CD8-positive, alpha-beta memory T cell (primary cell): ENCODE results near the gene HOXB13. TPM values are rescaled to one million over a fixed set of nuclear protein-coding genes. Genes with fewer than 3 reads are reported as not detected.

Source experiments
- CTCF ChIA-PET: fragments of 350-600 bp; sonication (Branson Sonifier 250); formaldehyde crosslinking; loops from one replicate; lab custom pipeline; 2021; ENCODE audit warnings: antibody characterized with exemption; lab: Charles Lee
- POLR2A ChIA-PET: fragments of 350-600 bp; sonication (Branson Sonifier 250); formaldehyde crosslinking; loops from one replicate; lab custom pipeline; 2021; ENCODE audit warnings: antibody characterized with exemption; lab: Charles Lee
- DNase-seq, 5 donors: peaks; one replicate each; pipeline versions ENCODE4 v3.0.0 to v3.0.0-alpha.2; 2020 to 2022; ENCODE audit warnings: mixed read lengths in 1 of 5
- H3K27ac ChIP-seq: one replicate; pipeline ENCODE4 v1.7.0; 2013; ENCODE audit warnings: low read depth, mild to moderate bottlenecking, low read length, moderate library complexity
- H3K27me3 ChIP-seq: 2 replicates; pipeline ENCODE4 v1.7.0; 2013; ENCODE audit warnings: low read length, mild to moderate bottlenecking; ENCODE audit not compliant: insufficient read depth, poor library complexity, severe bottlenecking
- H3K36me3 ChIP-seq: 2 replicates; pipeline ENCODE4 v1.7.0; 2013; ENCODE audit warnings: mild to moderate bottlenecking, low read length, moderate library complexity; ENCODE audit not compliant: insufficient read depth
- H3K4me1 ChIP-seq: 2 replicates; pipeline ENCODE4 v1.7.0; 2013; ENCODE audit warnings: mild to moderate bottlenecking, low read length, moderate library complexity; ENCODE audit not compliant: insufficient read depth
- H3K4me3 ChIP-seq: 2 replicates; pipeline ENCODE4 v1.7.0; 2013; ENCODE audit warnings: mild to moderate bottlenecking, low read length
- H3K9me3 ChIP-seq: 2 replicates; pipeline ENCODE4 v1.7.0; 2013; ENCODE audit warnings: mild to moderate bottlenecking, low read length
- H3K27ac Mint-ChIP-seq, 8 donors: one replicate each; pipeline ENCODE4 v1.8.0; 2020 to 2021; ENCODE audit warnings: mixed read lengths in 8 of 8, mild to moderate bottlenecking in 6 of 8, inconsistent platforms in 3 of 8, moderate library complexity in 3 of 8
- H3K27me3 Mint-ChIP-seq, 2 donors: one replicate each; pipeline ENCODE4 v1.8.0; 2020 to 2021; ENCODE audit warnings: mixed read lengths in 2 of 2, mild to moderate bottlenecking in 1 of 2, moderate library complexity in 1 of 2
- H3K36me3 Mint-ChIP-seq, 3 donors: one replicate each; pipeline ENCODE4 v1.8.0; 2020 to 2021; ENCODE audit warnings: mixed read lengths in 3 of 3, inconsistent platforms in 1 of 3, mild to moderate bottlenecking in 1 of 3
- H3K4me1 Mint-ChIP-seq, 3 donors: one replicate each; pipeline ENCODE4 v1.8.0; 2020 to 2021; ENCODE audit warnings: mixed read lengths in 3 of 3, inconsistent platforms in 1 of 3, mild to moderate bottlenecking in 1 of 3
- H3K4me3 Mint-ChIP-seq, 7 donors: one replicate each; pipeline ENCODE4 v1.8.0; 2020 to 2021; ENCODE audit warnings: mixed read lengths in 7 of 7, mild to moderate bottlenecking in 6 of 7, moderate library complexity in 4 of 7, inconsistent platforms in 2 of 7
- H3K9me3 Mint-ChIP-seq, 5 donors: one replicate each; pipeline ENCODE4 v1.8.0; 2020 to 2022; ENCODE audit warnings: mixed read lengths in 5 of 5, mild to moderate bottlenecking in 3 of 5, moderate library complexity in 2 of 5, inconsistent platforms in 1 of 5
- polyA plus RNA-seq: library from polyadenylated mRNA; unstranded; fragments of 300-500 nt; fragmentation: Illumina TruSeq; gene quantifications from one replicate; pipeline ENCODE4 v1.2.3, GENCODE V29; 2021
- total RNA-seq, 2 experiments: library from RNA; stranded (reverse); gene quantifications; one replicate each; pipeline ENCODE4 v1.2.3, GENCODE V29; 2021

HOXB13 gene
- total and polyA plus RNA-seq, 3 experiments from 2014 or later: not detected

DNA sequence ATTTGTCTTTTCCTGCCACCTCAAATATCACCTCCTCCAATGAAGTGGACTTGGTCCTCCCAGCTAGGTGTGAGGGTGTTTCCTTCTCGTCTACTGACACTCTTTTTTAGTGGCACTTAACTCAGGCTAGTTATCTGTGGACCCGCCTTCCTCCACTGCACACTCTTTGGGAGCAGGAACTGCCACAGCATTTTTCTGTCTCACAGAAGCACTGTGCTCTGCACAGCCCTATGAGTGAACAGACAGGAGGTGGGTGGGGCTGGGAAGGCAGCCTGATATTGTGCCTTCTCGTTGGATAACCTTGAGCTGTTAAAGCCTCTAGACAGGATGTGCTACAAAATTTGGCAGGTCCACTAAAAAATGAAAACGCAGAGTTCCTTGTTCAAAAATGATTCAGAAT is 31.9 kb upstream of the HOXB13 start:
- H3K27ac Mint-ChIP-seq: no peak overlapping the region
- CTCF ChIA-PET: interaction anchor here (1.0 kb wide), 1 partner anchor 9 kb away, joined by 3 read pairs; no protein-coding TSS in a partner anchor
- Histone ChIP-seq H3K27ac (no peak overlapping the region), H3K9me3 (no peaks in the 10 kb centered on the region), H3K27me3 (peaks cover 29% of the 10 kb centered on the region), H3K36me3 (no peaks in the 10 kb centered on the region), H3K4me1 (no peaks in the 10 kb centered on the region), H3K4me3 (no peak overlapping the region)
- no peak for DNase-seq
- no peaks in the 10 kb centered on the region for H3K9me3 Mint-ChIP-seq
- peaks cover 0 to 2% (median 0%) of the 10 kb centered on the region in 3 donors for H3K36me3 Mint-ChIP-seq
- H3K27me3 Mint-ChIP-seq: peaks cover 46 to 89% of the 10 kb centered on the region in 2 donors
- no peak overlapping the region for H3K4me3 Mint-ChIP-seq
- H3K4me1 Mint-ChIP-seq: no peaks in the 10 kb centered on the region
- POLR2A ChIA-PET: no interaction called here

- Mint-ChIP-seq H3K27ac (no peak overlapping the region), H3K4me3 (no peak overlapping the region), H3K27me3 (peaks cover 50 to 89% of the 10 kb centered on the region in 2 donors), H3K36me3 (peaks cover 0 to 2% (median 0%) of the 10 kb centered on the region in 3 donors), H3K9me3 (no peaks in the 10 kb centered on the region), H3K4me1 (peaks cover 4 to 6% (median 4%) of the 10 kb centered on the region in 3 donors)
- no peaks in the 10 kb centered on the region for H3K36me3 ChIP-seq
- H3K27ac ChIP-seq: no peak overlapping the region
- H3K27me3 ChIP-seq: peaks cover 36% of the 10 kb centered on the region
- DNase-seq: no peak
- ChIA-PET CTCF (no interaction called here), POLR2A (no interaction called here)
- no peaks in the 10 kb centered on the region for H3K4me1 ChIP-seq
- no peaks in the 10 kb centered on the region for H3K9me3 ChIP-seq
- no peak overlapping the region for H3K4me3 ChIP-seq
Observed at GRCh38 chr17:48759288-48759687, 30.7 kb upstream of the HOXB13 start.

GRCh38 chr17:48757524-48757961 is 29.0 kb upstream of the HOXB13 start:
- Mint-ChIP-seq H3K4me1 (peaks cover 13 to 18% (median 15%) of the 10 kb centered on the region in 3 donors), H3K27ac (no peak overlapping the region), H3K27me3 (peaks cover 57 to 89% of the 10 kb centered on the region in 2 donors), H3K4me3 (no peak overlapping the region), H3K9me3 (no peaks in the 10 kb centered on the region), H3K36me3 (peaks cover 0 to 2% (median 0%) of the 10 kb centered on the region in 3 donors)
- H3K27me3 ChIP-seq: peaks cover 53% of the 10 kb centered on the region
- no peaks in the 10 kb centered on the region for H3K4me1 ChIP-seq
- no peaks in the 10 kb centered on the region for H3K9me3 ChIP-seq
- no peaks in the 10 kb centered on the region for H3K36me3 ChIP-seq
- ChIA-PET CTCF (interaction anchor here (1.0 kb wide), 1 partner anchor 127 kb away, joined by 3 read pairs; no protein-coding TSS in a partner anchor), POLR2A (no interaction called here)
- no peak overlapping the region for H3K4me3 ChIP-seq
- DNase-seq: no peak
- no peak overlapping the region for H3K27ac ChIP-seq

DNA sequence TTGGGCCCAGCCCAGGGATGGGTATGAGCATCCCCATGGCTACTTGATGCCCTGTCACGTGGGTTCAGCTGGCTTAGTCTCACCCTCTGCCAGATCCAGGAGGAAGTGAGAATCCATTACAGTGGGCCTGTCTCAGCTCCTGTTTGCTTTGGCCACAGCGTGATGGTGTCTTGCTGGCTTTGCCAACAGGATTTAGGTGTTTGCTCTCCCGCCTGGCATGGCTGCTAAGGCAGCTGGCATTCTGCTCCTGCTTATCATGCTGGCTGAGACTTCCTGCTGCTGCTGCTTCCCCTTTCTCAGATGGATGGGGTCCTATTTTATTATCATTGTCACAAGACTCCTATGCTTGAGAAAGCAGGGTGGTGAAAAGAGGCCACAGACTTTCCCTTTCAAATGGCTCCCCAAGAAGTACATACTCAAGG is 28.3 kb upstream of the HOXB13 start:
- peaks cover 58 to 89% of the 10 kb centered on the region in 2 donors for H3K27me3 Mint-ChIP-seq
- no peaks in the 10 kb centered on the region for H3K4me1 ChIP-seq
- ChIA-PET POLR2A (no interaction called here), CTCF (interaction anchor here (1.0 kb wide), 1 partner anchor 127 kb away, joined by 3 read pairs; no protein-coding TSS in a partner anchor)
- no peak overlapping the region for H3K27ac Mint-ChIP-seq
- no peaks in the 10 kb centered on the region for H3K9me3 ChIP-seq
- no peak overlapping the region for H3K4me3 ChIP-seq
- no peaks in the 10 kb centered on the region for H3K9me3 Mint-ChIP-seq
- no peaks in the 10 kb centered on the region for H3K36me3 ChIP-seq
- H3K4me3 Mint-ChIP-seq: no peak overlapping the region
- peaks cover 60% of the 10 kb centered on the region for H3K27me3 ChIP-seq
- no peak overlapping the region for H3K27ac ChIP-seq
- peaks cover 0 to 2% (median 0%) of the 10 kb centered on the region in 3 donors for H3K36me3 Mint-ChIP-seq
- no peak for DNase-seq
- peaks cover 15 to 18% (median 16%) of the 10 kb centered on the region in 3 donors for H3K4me1 Mint-ChIP-seq

DNA sequence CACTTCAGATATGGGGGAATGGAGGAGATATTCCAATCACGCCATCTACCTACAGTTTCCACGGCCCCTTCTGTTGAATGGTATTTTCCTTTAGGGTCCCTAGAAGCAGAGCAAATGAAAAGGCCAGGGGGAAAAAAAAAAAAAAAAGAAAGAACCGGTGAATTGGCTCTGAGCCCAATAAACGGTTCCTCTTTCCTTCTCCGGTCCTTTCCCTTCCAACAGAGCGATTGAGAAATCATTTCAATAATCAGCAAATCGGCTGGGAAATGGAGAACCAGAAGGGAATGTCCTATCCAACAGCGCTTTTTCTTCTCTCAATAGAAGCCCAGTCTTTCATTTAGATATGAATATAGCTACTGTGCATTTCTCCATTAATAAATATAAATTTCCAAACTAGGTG is 26.8 kb upstream of the HOXB13 start:
- Mint-ChIP-seq H3K4me1 (peaks cover 16 to 19% (median 18%) of the 10 kb centered on the region in 3 donors), H3K4me3 (peak overlapping the region in 1 of 7 donors; percentile 38), H3K36me3 (peaks cover 0 to 2% (median 0%) of the 10 kb centered on the region in 3 donors), H3K9me3 (no peaks in the 10 kb centered on the region), H3K27ac (no peak overlapping the region), H3K27me3 (peaks cover 67 to 93% of the 10 kb centered on the region in 2 donors)
- ChIA-PET CTCF (interaction anchor here (1.4 kb wide), 1 partner anchor 124 kb away, joined by 3 read pairs; no protein-coding TSS in a partner anchor), POLR2A (no interaction called here)
- DNase-seq: no peak
- H3K4me3 ChIP-seq: no peak overlapping the region
- no peaks in the 10 kb centered on the region for H3K36me3 ChIP-seq
- H3K27me3 ChIP-seq: peaks cover 69% of the 10 kb centered on the region
- no peaks in the 10 kb centered on the region for H3K4me1 ChIP-seq
- H3K9me3 ChIP-seq: no peaks in the 10 kb centered on the region
- H3K27ac ChIP-seq: no peak overlapping the region

DNA sequence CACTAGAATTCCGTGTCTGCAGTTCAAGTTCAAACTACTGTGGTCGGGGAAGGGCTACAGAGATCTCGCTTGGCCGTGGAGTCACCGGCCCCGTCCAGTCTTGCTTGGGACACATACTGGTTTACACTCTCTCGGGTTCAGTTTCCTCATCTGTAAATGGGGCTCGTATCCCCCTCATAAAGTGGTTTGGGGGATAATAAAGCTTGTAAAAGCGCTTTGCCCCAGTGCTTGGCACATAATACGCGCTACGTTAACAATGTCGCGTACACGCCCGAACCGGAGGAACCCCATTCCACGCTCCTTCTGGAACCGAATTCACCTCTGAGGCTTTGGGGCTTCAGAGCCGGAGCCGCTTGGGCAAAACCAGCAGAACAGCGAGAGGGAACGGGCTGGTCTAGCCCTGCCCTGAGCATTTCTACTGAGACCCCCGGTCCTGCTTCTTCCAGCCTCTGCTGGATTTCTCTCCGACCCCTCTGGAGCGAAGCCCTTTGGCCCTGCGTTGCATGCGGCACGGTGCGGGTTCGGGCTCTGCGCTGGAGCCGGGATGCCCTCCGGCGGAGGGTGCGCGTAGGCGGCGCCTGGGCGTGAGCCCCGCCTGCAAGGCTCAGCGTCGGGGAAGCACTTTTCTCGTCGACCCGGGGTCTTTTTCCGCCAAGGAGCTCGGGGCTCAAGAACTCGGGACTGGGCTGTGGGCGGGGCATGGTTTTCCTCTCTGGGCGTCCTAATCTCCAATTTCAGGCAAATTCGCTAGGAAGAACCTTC is 26.1 kb upstream of the HOXB13 start:
- H3K36me3 ChIP-seq: no peaks in the 10 kb centered on the region
- no peak overlapping the region for H3K4me3 ChIP-seq
- peaks cover 16 to 19% (median 18%) of the 10 kb centered on the region in 3 donors for H3K4me1 Mint-ChIP-seq
- peaks cover 76% of the 10 kb centered on the region for H3K27me3 ChIP-seq
- H3K4me3 Mint-ChIP-seq: peak overlapping the region in 3 of 7 donors; percentile 1 to 38 (median 15)
- H3K27me3 Mint-ChIP-seq: peaks cover 66 to 94% of the 10 kb centered on the region in 2 donors
- H3K36me3 Mint-ChIP-seq: peaks cover 0 to 2% (median 0%) of the 10 kb centered on the region in 3 donors
- no peaks in the 10 kb centered on the region for H3K9me3 ChIP-seq
- no peaks in the 10 kb centered on the region for H3K4me1 ChIP-seq
- H3K27ac ChIP-seq: no peak overlapping the region
- CTCF ChIA-PET: interaction anchor here (1.4 kb wide), 1 partner anchor 125 kb away, joined by 3 read pairs; no protein-coding TSS in a partner anchor
- no peaks in the 10 kb centered on the region for H3K9me3 Mint-ChIP-seq
- POLR2A ChIA-PET: no interaction called here
- DNase-seq: no peak
- peak overlapping the region in 2 of 8 donors; percentile 20 to 56 for H3K27ac Mint-ChIP-seq

DNA sequence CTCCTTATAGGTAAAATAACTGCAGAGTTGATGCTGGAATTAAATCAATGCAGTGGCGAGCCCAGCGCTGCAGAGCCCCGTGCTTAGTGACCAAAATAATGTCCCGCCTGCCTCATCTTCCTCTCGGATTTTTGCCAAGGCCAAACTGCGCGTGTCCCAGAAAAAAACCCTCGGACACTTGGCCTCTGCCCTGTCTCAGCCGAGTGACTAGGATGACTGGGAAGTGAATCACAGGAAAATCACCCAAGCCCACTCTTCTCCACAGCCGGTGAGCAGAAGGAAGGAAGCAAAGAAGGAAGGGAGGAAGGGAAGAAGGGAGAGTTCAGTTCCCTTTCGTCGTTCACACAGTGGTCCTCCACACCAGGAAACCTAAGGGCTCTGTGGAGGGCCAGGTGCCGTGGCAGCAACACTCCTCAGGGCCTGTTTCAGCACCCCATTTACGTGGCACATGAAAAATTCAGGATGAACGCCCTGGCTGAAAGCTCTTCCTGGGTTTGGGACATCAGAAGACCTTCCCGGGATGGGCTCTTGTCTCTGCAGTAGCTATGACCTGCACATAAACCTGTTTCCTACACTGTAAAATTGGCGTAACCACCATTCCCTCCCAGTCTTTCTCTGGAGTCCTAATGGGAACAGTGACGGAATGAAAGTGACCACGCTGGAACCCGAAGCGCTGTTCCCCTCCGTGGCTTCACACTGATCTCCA is 25.4 kb upstream of the HOXB13 start:
- H3K4me1 Mint-ChIP-seq: peaks cover 16 to 19% (median 18%) of the 10 kb centered on the region in 3 donors
- Histone ChIP-seq H3K36me3 (no peaks in the 10 kb centered on the region), H3K27me3 (peaks cover 83% of the 10 kb centered on the region), H3K27ac (no peak overlapping the region), H3K4me1 (no peaks in the 10 kb centered on the region), H3K4me3 (no peak overlapping the region), H3K9me3 (no peaks in the 10 kb centered on the region)
- H3K4me3 Mint-ChIP-seq: peak overlapping the region in 2 of 7 donors; percentile 1 to 17
- no peaks in the 10 kb centered on the region for H3K36me3 Mint-ChIP-seq
- no peak for DNase-seq
- H3K9me3 Mint-ChIP-seq: peaks cover 0 to 5% (median 4%) of the 10 kb centered on the region in 5 donors
- peaks cover 70 to 94% of the 10 kb centered on the region in 2 donors for H3K27me3 Mint-ChIP-seq
- ChIA-PET POLR2A (no interaction called here), CTCF (interaction anchor here (1.4 kb wide), 1 partner anchor 125 kb away, joined by 3 read pairs; no protein-coding TSS in a partner anchor)
- H3K27ac Mint-ChIP-seq: peak overlapping the region in 3 of 8 donors; percentile 29 to 56 (median 36)
